ENCODE measurements around the gene CRYBG3.

CRYBG3 gene

DNA sequence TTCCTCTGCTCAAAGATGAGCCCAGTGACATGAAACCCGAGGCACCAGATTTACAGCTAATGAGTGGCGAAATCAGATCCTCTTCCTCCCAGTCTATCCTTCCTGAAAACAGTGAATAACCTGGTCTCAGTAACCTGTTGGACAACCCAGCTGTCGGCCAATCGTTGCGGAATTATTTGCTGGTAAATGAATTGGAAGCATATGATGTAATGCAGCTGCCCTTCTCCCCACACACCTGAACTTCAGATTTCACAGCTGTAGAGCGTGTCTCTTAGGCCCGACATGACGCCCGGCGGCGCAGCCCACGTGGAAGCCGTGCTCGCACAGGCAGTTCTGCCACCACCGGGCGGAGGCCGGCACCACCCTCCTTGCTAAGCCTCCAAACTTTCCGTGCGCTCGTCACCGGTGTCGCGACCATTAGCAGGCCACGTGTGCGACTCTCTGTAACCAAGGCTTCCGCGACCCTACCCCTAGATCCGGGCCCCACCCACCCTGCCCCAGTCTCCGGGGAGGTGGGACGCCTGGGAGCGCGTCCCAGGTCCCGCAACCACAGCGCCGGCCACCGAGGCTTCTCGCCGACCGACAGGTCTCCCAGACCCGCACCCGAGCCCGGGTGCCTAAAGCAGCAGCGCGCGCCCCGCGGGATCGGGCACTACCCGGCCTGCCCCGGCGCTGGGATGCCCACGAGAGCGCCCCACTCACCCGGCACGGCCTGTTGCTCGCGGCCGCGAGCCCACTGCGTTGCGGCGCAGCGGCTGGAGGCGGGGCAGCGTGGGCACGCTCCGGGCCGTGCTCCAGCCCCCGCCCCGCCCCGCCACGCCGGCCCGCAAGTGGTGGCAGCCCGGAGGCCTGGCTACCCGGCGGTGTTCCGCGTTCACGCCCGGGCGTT lies 150.1 kb downstream of the CRYBG3 start, which contains the start of gene RIOX2:
RIOX2 (minus strand) TSS at position 753 of the 889 bp plus-strand sequence. CDS start 4,838 bp downstream, outside the sequence.
- DNase-seq (ENCODE audit: low read depth, low spot score) = peak; percentile 61

DNA sequence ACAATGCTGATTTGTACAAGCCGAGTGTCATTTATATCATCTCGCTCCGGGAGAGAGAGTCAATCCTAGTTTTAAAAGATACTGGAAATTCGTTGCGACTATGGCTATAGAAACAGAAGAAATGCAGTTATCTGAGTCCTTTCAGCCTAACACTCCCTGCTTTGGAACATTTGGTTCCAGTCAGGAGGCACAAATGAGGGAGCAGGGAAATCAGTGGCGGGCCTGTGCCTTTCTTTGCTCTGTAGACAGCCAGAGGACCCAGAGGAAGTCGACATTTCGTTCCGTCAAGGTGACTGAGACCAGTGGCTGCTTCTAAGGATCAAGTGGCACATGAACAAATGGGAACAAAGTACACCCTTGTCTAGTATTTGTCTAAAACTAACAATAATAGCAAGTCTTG lies 151.2 kb downstream of the CRYBG3 start:
- DNase-seq (ENCODE audit: low read depth, low spot score) = no peak

DNA sequence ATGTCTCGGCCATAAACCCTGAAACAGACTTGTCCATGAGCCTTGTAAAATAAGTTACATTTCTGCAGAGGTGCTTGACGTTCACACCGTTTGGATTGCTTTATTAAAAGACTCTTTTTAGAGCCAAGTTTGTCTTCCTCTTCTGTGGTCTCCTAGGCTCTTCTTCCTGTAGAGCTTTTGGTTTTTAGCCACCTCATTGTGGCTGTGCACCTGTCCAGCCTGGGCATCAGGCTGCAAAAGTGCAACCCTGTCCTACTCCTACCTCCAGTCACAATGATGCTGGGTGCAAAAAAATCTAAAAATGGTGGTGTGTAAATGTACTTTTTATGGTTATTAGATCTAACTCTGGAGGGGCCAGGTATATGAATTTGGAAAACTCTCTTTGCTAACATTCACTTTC lies 153.2 kb downstream of the CRYBG3 start:
- DNase-seq (ENCODE audit: low read depth, low spot score) = no peak

DNA sequence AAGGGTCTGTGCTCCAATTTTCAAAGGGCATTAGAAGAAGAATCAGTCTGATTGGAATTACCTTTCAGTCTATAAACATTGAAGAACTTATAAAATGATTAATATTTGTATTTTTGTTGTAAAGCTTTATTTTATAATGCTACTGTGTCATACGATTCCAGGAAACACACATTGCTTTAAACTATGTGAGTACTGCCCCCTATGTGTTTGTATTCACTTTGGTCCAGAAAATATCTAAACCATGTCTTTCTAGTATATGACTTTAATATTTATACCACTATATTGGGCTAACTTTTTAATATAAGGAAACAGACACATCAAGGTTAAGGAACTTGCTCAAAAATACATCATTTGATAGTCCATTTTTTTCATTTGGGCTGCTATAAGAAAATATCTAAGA lies 153.7 kb downstream of the CRYBG3 start:
- no peak for DNase-seq (ENCODE audit: low read depth, low spot score)

DNA sequence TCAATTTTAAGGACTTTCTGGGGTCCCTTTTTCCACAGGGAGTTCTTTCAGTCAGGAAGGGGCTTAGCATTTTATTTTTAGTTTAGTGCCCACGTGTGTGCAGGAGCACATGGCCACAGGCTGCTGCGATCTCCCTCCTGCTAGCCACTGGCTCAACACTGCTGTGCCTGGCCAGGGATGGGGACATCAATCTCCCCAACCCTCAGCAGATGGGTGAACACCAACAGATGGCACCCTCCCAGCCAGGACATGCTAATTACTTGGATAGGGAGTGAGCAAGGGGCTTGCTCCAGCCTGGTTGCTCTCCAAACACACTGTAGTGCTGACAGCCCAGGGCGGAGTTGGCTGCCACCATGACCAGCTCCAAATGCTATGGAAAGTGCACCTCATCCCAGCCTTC lies 157.8 kb downstream of the CRYBG3 start:
- no peak for DNase-seq (ENCODE audit: low read depth, low spot score)

DNA sequence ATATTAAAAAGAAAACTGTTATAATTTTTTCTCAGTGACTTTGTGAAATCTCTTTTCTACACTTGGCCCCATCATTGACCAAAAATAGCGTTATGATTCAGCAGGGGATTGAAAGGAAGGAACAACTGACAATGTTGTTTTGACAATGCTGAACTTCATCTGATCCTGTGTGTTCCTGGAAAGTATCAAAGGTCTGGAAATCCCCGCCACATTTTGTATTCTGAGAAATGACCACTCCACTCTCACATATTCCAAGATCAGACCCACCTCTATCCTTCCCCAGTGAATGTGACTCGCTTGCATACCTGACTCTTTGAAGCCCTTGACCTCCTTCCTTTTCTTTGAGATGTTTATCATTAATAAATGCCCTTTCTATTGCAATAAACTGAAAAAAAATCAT lies 160.1 kb downstream of the CRYBG3 start:
- no peak for DNase-seq (ENCODE audit: low read depth, low spot score)

DNA sequence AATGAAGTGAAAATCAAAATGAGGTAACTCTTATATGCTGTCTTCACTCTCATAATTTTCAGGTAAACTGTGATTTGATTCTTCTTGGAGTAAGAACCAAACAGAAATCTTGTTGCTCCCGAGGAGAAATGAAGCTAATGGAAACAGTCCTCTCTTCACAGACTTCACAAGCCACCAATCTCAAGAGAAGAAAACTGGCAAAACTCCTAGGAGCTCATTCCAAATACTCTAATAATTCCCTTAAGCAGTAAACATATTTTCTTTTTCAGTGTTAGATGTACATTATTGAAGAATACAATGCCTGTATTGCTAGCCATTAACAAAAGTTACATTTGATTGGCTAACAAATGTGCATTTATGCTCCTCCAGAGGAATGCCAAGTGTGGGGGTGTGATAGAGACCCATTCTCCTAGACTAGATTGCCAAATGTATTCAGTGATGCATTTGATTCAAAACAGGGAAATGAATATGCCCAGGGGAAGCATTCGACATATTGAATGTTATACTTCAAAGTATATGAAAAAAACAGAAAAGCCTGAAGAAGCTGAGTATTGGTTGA lies 162.2 kb downstream of the CRYBG3 start:
- DNase-seq (ENCODE audit: low read depth, low spot score) = no peak

DNA sequence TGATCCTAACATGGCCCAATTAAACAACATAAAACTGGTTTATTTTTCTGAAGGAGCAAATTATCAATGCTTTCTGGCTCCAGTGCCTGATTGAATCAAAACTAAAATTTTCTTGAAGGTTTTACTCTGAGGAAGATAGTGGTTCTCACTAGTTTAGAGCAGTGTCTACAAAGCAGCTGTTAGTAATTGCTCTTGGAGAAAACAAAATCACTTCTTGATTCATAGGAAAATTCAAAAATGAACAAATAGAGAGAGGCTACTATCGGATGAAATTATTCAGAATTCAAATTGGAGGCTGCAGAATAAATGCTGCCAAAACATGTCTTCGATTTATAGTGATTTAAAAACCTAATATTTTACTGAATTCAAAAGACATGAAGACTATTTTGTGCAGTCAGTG lies 165.5 kb downstream of the CRYBG3 start:
- DNase-seq (ENCODE audit: low read depth, low spot score) = no peak

DNA sequence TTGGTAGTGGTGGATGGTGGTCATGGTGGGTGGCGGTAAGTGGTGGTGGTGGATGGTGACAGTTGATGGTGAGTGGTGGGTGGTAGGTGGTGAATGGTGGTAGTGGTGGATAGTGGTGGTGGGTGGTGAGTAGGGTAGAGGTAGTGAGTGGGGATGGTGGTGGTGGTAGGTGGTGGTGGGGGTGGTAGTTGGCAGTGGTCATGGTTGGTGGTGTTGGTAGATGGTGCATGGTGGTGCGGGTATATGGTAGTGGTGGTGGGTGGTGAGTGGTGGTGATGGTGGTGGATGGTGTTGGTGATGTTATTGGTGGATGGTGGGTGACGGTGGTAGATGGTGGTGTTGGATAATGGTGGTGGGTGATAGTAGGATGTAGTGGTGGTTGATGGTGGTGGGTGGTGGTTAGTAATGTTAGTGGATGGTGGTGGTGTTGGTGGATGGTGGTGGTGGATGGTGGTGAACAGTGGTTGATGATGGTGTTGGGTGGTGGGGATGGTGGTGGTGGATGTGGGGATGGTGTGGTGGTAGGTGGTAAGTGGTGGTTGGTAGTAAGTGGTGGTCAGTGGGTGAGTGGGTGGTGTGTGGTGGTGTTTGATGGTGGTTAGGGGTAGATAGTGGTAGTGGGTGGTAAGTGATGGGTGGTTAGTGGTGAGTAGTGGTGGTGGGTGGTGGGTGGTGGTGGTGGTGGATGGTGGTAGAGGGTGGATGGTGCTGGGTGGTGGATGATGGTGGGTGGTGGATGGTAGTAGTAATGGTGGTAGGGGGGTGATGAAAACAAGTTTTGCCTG lies 167.2 kb downstream of the CRYBG3 start:
- no peak for DNase-seq (ENCODE audit: low read depth, low spot score)

DNA sequence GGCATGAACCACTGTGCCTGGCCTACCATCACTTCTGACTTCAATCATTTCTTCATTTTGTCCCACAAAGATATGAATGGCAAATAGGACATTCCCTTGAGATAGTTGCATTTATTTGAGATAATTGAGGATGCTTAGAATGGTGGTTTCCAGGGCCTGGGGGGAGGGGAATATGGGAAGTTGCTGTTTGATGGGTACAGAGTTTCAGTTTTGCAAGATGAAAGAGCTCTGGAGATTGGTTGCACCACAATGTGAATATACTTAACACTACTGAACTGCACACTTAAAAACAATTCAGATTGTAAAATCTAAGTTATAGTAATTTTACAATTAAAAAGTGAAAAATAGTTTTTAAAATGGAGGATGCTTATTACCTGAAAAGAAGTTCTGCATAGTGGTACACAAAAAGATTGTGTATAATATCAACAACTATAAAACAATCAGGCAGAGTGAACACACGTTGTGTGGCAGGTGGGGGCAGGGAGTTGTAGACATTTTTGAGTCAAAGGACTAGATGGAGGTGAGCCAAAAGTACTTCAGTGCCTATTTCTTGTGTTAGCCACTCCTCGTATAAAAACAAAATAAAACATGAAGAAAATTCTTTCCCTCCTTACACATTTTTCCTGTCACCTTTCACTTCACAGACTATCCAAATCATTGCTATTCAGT lies 168.9 kb downstream of the CRYBG3 start:
- DNase-seq (ENCODE audit: low read depth, low spot score) = no peak

DNA sequence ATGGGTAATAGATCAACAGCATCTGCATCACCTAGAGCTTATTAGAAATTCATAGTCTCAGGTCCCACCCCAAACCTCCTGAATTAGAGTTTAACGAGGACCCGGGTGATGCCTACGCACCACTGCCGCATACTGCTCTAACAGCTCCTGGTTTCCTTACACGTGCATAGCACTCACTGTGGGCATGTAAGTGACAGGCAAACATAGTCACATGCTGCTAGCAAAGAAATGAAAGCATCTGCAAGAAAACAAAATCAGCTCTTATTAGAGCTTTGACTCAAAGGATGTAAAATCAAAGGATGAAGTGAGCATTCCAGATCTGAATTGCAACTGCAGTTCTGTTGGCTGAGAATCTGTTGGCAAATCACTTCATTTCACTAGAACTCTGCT lies 169.5 kb downstream of the CRYBG3 start:
- DNase-seq (ENCODE audit: low read depth, low spot score) = no peak

DNA sequence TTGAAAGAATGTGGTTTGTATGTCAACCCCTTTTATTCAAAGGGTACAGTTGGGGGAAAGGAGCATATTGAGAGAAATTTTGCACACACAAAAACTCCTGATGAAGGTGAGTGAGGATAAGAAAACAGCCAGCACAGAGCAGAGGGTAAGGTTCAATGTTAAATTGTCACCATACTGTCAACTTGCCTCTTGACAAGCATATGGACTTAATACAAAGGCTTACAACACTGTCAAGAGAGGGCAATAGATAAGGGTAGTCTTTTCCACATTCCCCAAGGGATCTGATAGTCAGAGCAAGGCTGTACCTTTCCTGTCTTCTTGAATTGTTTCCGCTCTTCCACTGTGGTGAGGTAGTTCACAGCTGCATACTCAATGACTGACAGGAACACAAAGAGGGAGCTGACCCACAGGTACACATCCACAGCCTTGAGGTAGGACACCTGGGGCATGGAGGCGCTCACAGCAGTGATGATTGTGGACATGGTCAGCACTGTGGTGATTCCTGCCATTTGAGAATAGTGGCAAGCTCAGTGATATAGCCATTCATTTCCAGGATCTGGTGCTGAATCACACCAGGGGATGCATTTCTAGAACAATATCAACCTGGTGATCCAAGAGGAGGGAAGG lies 170.8 kb downstream of the CRYBG3 start:
- no peak for DNase-seq (ENCODE audit: low read depth, low spot score)

DNA sequence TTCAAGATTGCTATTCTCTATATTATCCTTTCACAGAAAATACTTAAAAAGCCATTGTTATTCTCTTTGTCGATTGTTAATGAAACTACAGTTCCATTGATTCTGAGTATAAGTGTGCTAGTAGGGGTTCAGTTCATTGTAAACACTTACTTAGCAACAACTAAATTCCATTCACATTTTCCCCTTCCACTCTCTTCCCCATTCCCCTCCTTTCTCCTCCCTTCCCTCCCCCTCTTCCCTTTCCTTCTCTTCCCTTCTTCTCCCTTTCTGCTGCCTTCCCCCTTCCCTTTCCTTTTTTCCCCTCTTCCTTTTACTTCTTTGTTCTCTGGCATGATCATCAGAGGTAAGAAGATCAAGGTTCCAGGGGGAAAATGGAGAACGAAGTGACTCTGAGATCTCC lies 171.7 kb downstream of the CRYBG3 start:
- DNase-seq (ENCODE audit: low read depth, low spot score) = no peak

DNA sequence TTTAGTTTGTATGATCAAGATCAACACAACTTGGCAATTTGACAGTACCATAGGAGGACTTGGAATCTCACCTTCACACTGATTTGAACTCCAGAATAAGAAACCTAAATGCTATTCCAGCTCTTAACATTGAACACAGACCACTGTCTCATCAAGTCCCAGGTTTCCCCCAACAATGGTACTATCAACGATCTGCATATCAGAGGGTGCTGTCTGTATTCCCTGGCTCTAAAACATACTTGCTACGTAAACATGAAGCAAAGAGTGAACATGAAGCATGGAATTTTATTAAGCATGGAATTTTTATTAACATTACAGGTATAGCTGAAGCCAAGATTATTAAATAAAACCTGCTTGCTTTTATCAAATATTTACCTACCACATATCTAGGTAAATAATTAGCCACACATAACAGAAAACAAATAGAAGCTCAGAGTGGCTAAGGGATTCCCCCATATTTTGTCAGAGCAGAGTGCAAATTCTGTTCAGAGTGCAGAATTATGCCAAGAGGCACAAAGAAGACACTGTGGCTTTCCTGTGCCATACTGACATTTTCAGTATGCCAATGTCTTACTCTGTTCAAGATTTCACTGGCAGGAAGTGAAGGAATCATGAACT lies 172.6 kb downstream of the CRYBG3 start:
- no peak for DNase-seq (ENCODE audit: low read depth, low spot score)
